Stimulated activated naive B cell treated with anti-CD40 and anti-IgM and Interleukin-4, amounts not matched to agents 10 μg/mL and 1 μg/mL and 100 μg/mL, for 72 hours (primary cell): ENCODE measurements around the gene SLK.
A peak's percentile ranks its signal among the peaks of the same experiment; 100 is the strongest.

ENCODE experiments used
- ATAC-seq, 2 donors: fragments of 150-1000 bp; cut with Tn5 transposase; replicated peaks; 2 replicates each; pipeline ENCODE4 v1.10.0; 2021; ENCODE audit warnings: moderate library complexity in 1 of 2
- DNase-seq: peaks from one replicate; pipeline ENCODE4 v3.0.0; 2021
- H3K27ac Mint-ChIP-seq: one replicate; pipeline ENCODE4 v1.8.0; 2022; ENCODE audit warnings: mild to moderate bottlenecking, mixed read lengths
- H3K27me3 Mint-ChIP-seq, 2 donors: one replicate each; pipeline ENCODE4 v1.8.0; 2022; ENCODE audit warnings: mixed read lengths in 2 of 2
- H3K36me3 Mint-ChIP-seq, 2 donors: one replicate each; pipeline ENCODE4 v1.8.0; 2022; ENCODE audit warnings: mixed read lengths in 2 of 2, mild to moderate bottlenecking in 1 of 2
- H3K4me1 Mint-ChIP-seq, 2 donors: one replicate each; pipeline ENCODE4 v1.8.0; 2022; ENCODE audit warnings: mixed read lengths in 2 of 2, mild to moderate bottlenecking in 1 of 2
- H3K4me3 Mint-ChIP-seq, 2 donors: one replicate each; pipeline ENCODE4 v1.8.0; 2022; ENCODE audit warnings: mild to moderate bottlenecking in 2 of 2, mixed read lengths in 2 of 2, moderate library complexity in 1 of 2
- H3K9me3 Mint-ChIP-seq, 2 donors: one replicate each; pipeline ENCODE4 v1.8.0; 2022; ENCODE audit warnings: mixed read lengths in 2 of 2, mild to moderate bottlenecking in 1 of 2

SLK gene

DNA sequence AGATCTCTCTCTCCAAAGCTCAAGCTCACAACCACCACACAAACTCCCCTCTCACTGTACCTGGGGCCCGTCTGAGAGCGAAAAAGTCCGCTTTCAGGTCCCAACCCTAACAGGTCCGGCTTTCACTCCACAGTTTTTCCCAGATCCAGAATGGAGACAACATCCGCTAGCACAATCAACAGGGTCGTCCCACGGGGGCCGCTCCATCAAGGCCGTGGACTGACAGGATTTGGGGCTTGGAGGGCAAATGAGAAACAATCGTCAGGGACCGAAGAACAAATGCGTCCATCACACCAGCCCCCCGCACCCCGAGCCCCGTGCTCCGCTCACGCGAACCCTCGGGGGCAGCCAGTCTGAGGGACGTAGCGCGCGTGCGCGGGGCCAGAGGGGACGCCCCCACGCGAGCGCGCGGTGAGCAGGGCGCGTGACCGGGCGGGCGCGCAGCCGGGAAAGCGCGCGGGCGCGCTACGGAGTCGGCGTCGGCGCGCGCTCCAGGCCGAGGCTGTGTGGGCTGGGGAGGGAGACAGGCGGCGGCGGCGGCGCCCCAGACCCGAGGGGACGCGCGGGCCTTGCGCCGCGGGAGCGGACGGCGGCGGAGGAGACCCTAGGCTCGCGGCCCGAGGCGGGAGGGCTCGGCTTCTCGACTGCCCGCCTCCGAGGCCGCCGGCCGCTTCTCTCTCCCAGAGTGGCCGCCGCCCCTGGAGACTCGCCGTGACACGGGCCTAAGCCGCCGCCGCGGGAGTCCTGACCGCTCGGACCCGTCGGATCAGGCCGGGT, at the start of gene SLK:
Gene SLK (plus strand): TSS at position 470 of the 777 bp plus-strand sequence. CDS start 606 bp downstream, outside the sequence.
- H3K4me1 Mint-ChIP-seq = peaks cover 16 to 29% of the 10 kb centered on the region in 2 donors
- ATAC-seq = peak; percentile 87 to 91
- peak within 1 kb of the TSS; percentile 95 for H3K27ac Mint-ChIP-seq
- peak within 1 kb of the TSS; percentile 89 to 98 for H3K4me3 Mint-ChIP-seq
- no peaks in the 10 kb centered on the region for H3K9me3 Mint-ChIP-seq
- H3K27me3 Mint-ChIP-seq = no peaks in the 10 kb centered on the region
- H3K36me3 Mint-ChIP-seq = no peaks in the 10 kb centered on the region
- peak; percentile 81 for DNase-seq

DNA sequence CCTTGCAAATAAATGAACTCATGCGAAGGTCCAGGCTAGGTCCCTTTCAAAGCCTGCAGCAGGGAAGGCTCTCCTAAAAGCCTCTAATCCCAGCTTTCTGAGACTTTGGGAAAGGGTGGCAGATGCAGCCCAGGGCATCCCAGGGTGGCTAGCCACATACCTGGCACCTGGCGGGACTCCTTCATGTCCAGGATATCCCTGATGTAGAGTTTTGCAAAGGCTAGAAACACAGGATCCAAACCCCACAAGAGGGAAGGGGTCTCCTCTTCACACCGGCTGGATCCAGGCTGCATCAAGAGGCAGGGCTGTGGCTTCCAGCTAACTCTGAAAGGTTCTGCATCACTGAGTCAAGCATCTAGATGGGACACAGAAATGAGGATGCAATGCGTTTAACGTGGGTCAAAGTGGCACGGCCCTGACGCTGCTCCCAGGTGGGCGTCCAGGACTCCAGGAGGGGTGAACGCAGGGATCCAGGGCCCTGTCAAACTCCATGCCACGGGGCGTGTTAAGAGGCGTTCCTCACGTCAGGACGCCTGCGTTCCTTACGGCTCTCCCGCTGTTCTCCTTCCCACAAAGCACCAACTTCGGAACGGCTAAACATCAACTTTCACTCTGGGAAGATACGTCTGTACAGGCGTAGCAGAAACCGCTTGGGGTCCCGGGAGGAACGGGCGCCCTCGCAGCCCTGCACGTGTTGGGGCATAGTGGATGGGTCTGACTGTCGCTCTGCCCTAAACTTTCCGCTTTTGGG, 49.5 kb upstream of the SLK start:
- H3K27ac Mint-ChIP-seq = peak overlapping the region; percentile 98
- H3K4me1 Mint-ChIP-seq = peaks cover 9 to 27% of the 10 kb centered on the region in 2 donors
- peaks cover 0 to 1% of the 10 kb centered on the region in 2 donors for H3K9me3 Mint-ChIP-seq
- DNase-seq = no peak
- H3K27me3 Mint-ChIP-seq = no peaks in the 10 kb centered on the region
- ATAC-seq = peak; percentile 30 to 37
- peak overlapping the region; percentile 93 to 97 for H3K4me3 Mint-ChIP-seq
- H3K36me3 Mint-ChIP-seq = peaks cover 19 to 30% of the 10 kb centered on the region in 2 donors

DNA sequence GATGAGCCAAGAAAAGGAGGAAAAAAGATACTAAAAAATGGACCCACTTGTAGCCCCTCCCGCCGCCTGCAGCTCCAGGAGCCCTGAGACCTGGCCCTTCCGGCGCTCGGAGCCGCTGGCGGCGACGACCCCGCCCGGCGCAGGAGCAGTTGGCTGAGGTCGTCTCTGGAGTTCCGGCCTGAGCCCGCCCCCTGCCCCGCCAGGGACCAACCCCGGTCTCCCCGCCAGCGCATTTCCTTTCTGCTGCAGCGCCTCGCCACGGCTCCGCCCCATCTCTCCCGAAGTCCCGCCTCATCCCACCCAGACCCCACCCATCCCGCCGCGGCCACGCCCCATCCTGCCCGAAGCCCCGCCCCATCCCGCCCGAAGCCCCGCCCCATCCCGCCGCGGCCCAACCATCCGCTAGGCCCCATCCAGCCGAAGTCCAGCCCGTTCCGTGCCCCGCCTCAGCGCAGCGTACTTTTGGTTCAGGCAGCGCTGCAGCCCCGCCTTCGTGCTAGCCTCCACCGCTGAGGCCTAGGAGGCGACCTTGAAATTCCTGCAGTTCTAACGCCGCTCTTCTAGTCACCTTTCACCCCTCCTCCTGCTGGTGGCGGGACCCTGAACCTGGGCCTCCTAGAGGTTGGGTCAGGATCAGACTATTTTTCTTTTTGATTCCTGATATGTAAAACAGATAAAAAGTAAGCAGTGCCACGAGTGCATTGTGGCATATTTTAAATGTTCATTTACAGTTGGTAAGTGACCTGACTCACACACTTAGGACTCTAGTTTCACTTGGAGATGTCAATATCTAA, 48.7 kb upstream of the SLK start, which contains the start of gene STN1:
Gene STN1 (minus strand): TSS at position 132 of the 794 bp plus-strand sequence. CDS start 590 bp downstream, outside the sequence.
- Mint-ChIP-seq H3K4me3 (peak within 1 kb of the TSS; percentile 93 to 97), H3K4me1 (peaks cover 6 to 27% of the 10 kb centered on the region in 2 donors), H3K9me3 (peaks cover 0 to 1% of the 10 kb centered on the region in 2 donors), H3K27me3 (no peaks in the 10 kb centered on the region), H3K36me3 (peaks cover 14 to 23% of the 10 kb centered on the region in 2 donors), H3K27ac (peak within 1 kb of the TSS; percentile 98)
- DNase-seq (peak; percentile 95), ATAC-seq (peak; percentile 92 to 95)

DNA sequence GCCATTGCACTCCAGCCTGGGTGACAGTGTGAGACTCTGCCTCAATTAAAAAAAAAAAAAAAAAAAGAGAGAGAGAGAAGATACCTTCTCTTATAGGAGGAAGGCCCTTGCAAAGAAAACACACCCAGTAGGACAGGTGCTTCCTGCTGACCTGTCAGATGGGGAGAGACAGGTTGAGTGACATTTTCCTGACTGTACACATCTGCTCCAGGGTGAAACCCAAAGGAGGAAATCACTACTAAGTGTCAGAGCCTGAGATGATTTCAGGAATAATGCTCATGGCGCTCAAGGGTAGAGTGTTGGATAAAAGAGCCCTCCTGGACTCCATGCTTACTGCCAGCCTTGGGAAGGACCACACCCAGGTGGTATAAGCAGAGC, 47.3 kb upstream of the SLK start:
- no peaks in the 10 kb centered on the region for H3K27me3 Mint-ChIP-seq
- H3K36me3 Mint-ChIP-seq = peaks cover 12 to 19% of the 10 kb centered on the region in 2 donors
- H3K4me3 Mint-ChIP-seq = no peak overlapping the region
- H3K27ac Mint-ChIP-seq = no peak overlapping the region
- peaks cover 0 to 1% of the 10 kb centered on the region in 2 donors for H3K9me3 Mint-ChIP-seq
- ATAC-seq = no peak
- DNase-seq = no peak
- H3K4me1 Mint-ChIP-seq = peaks cover 6 to 27% of the 10 kb centered on the region in 2 donors

DNA sequence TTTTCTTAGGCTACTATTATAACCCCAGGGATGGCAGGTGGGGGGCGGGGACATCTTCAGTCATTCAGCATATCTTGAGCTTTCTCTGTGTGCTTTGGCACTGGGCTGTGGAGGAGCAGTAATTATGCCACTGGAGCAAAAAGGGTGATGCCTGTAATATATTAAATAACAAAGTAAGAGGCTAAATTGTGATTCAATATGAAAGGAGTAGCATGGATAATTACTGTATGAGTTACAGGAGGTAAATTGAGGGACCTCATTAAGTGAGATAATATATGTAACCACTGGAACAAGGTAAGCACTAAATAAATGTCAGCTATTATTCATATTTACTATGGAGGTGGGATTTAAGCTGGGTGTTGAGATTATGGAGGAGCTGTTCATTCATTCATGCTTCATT, 45.7 kb upstream of the SLK start:
- Mint-ChIP-seq H3K36me3 (peaks cover 0 to 3% of the 10 kb centered on the region in 2 donors), H3K4me3 (no peak overlapping the region), H3K4me1 (peaks cover 2 to 22% of the 10 kb centered on the region in 2 donors), H3K27ac (no peak overlapping the region), H3K27me3 (peaks cover 0 to 1% of the 10 kb centered on the region in 2 donors), H3K9me3 (no peaks in the 10 kb centered on the region)
- no peak for ATAC-seq
- DNase-seq = no peak

DNA sequence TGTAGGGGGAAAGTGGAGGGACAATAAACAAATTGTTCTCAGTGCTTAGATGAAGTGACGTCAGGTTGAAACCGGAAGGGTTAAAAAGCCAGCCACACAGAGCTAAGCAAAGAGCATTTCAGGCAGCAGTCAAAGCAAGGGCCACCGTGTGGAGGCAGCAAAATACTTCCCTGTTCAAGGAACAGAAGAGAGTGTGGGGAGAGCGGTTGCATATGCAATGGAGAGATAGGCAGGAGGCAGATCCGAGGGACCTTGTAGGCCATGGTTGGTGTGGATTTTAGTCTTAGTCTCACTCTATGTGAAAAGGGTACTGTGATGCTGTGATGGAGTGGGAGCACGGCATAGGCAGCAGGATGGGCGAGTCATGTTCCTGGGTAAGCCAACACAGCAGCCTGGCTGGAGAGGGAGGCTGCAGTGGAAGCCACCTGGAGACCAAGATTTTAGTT, 45.2 kb upstream of the SLK start:
- DNase-seq = no peak
- ATAC-seq = no peak
- peaks cover 2 to 17% of the 10 kb centered on the region in 2 donors for H3K4me1 Mint-ChIP-seq
- H3K9me3 Mint-ChIP-seq = no peaks in the 10 kb centered on the region
- no peak overlapping the region for H3K4me3 Mint-ChIP-seq
- no peak overlapping the region for H3K27ac Mint-ChIP-seq
- H3K27me3 Mint-ChIP-seq = peaks cover 0 to 4% of the 10 kb centered on the region in 2 donors
- peaks cover 0 to 3% of the 10 kb centered on the region in 2 donors for H3K36me3 Mint-ChIP-seq

DNA sequence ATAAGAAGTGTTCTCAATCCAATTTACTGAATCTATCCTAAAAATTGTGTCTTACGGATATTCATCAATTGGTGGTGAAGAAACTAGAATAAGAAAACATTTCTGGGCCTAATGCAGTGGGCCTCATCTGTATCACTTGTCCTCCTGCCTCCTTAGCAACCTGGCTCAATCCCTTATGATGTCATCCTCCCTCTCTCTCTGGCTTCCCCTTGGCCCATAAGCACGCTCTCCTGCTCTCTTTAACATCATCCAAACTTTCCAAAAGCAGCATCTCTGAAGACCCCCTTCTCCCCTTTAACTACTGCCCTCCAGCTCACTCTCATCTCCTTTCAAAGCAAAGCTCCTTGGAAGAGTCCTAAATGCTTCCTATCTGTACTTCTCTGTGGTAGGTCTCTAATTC, 44.3 kb upstream of the SLK start:
- no peak overlapping the region for H3K27ac Mint-ChIP-seq
- peaks cover 0 to 4% of the 10 kb centered on the region in 2 donors for H3K27me3 Mint-ChIP-seq
- DNase-seq = no peak
- no peaks in the 10 kb centered on the region for H3K9me3 Mint-ChIP-seq
- no peak for ATAC-seq
- H3K4me3 Mint-ChIP-seq = no peak overlapping the region
- H3K4me1 Mint-ChIP-seq = peaks cover 1 to 10% of the 10 kb centered on the region in 2 donors
- peaks cover 0 to under 1% of the 10 kb centered on the region in 2 donors for H3K36me3 Mint-ChIP-seq

DNA sequence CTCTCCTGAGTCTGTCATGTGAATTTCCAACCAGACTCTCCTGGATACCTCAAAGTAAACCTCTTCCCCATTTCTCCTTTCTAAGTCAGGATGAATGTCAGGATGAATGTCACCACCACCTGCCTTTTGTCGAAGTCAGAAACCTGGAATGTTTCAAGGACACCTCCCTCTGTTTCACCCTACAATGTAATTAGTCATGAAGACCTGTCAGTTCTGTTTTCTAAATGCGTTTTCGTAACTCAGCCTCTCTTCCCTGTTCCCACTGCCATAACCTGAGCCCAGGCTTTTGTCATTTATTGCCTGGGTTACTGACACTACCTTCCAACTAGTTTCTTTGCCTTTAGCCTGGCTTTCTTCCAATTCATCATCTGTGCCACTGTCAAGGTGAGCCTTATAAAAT, 43.4 kb upstream of the SLK start:
- ATAC-seq = no peak

DNA sequence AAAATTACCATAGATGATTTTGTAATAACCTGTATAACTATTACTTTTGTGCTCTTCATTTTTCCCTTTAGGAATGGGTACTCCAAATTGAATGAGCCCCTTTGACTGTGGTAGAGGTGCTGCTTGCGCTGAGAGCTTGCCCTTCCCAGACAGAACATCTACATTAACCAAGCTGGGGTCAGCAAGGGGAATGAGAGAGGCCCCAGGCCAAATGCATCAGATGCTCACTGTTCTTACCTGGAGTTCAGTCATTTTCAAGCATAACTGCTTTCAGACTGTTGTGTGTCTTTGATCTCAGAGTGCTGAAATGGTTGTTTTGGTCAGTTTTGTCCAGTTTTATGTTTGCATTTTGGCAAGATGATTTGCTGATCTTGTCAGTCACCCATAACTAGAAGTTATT, 41.3 kb upstream of the SLK start:
- DNase-seq (no peak), ATAC-seq (no peak)
- peaks cover 0 to 4% of the 10 kb centered on the region in 2 donors for H3K27me3 Mint-ChIP-seq
- H3K36me3 Mint-ChIP-seq = no peaks in the 10 kb centered on the region
- H3K27ac Mint-ChIP-seq = no peak overlapping the region
- H3K4me3 Mint-ChIP-seq = no peak overlapping the region
- H3K4me1 Mint-ChIP-seq = no peaks in the 10 kb centered on the region
- H3K9me3 Mint-ChIP-seq = no peaks in the 10 kb centered on the region

More for the DNA sequence above, 43.4 kb upstream of the SLK start:
- no peak overlapping the region for H3K27ac Mint-ChIP-seq
- no peaks in the 10 kb centered on the region for H3K36me3 Mint-ChIP-seq
- H3K9me3 Mint-ChIP-seq = no peaks in the 10 kb centered on the region
- H3K4me1 Mint-ChIP-seq = peaks cover 0 to 6% of the 10 kb centered on the region in 2 donors
- DNase-seq = no peak
- H3K27me3 Mint-ChIP-seq = peaks cover 0 to 4% of the 10 kb centered on the region in 2 donors
- H3K4me3 Mint-ChIP-seq = no peak overlapping the region

DNA sequence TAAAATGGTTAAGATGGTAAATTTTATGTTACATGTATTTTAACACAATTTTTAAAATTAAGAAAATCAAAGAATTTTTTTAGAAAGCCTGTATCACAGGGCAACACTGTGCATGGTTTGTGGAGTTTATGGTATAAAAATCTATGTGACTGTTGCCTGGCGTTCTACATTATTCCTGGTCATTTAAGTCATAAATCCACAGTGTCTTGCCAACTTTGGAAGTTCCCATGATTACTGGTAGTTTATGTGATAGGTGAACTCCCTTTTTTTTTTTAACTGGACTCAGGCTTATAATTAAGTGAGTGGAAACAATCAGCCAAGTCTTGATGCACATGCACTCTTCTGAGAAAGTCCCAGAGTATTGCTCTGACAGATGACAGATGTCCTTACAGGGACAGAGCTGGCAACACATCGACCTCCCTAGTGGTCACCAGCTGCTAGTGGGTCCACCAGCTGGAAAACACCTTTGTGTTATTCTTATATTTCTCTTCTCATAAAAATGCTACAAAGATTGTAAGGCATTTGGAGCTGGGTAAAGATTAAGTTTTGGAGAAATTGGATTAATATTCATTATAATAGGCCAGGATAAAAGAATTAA, 40.1 kb upstream of the SLK start:
- no peak overlapping the region for H3K27ac Mint-ChIP-seq
- DNase-seq (no peak), ATAC-seq (no peak)
- no peaks in the 10 kb centered on the region for H3K4me1 Mint-ChIP-seq
- H3K9me3 Mint-ChIP-seq = no peaks in the 10 kb centered on the region
- H3K4me3 Mint-ChIP-seq = no peak overlapping the region
- H3K36me3 Mint-ChIP-seq = no peaks in the 10 kb centered on the region
- H3K27me3 Mint-ChIP-seq = peaks cover 0 to 4% of the 10 kb centered on the region in 2 donors

DNA sequence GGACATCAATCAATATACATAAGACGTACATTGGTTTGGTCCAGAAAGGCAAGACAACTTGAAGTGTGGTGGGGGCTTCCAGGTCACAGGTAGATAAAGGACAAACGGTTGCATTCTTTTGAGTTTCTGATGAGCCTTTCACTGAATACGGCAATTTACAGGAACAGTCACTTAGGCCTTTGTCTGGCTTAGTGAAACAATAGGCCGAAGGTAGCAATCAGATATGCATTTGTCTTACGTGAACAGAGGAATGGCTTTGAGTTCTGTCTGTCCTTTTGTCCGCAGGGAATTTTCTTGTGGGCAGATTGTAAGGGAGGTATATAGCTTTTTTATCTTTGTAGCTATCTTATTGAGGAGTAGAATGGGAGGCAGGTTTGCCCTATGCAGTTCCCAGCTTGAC, 38.2 kb upstream of the SLK start:
- no peak overlapping the region for H3K4me3 Mint-ChIP-seq
- DNase-seq (no peak), ATAC-seq (no peak)
- H3K36me3 Mint-ChIP-seq = no peaks in the 10 kb centered on the region
- H3K9me3 Mint-ChIP-seq = no peaks in the 10 kb centered on the region
- H3K27me3 Mint-ChIP-seq = peaks cover 0 to 4% of the 10 kb centered on the region in 2 donors
- H3K27ac Mint-ChIP-seq = no peak overlapping the region
- no peaks in the 10 kb centered on the region for H3K4me1 Mint-ChIP-seq

DNA sequence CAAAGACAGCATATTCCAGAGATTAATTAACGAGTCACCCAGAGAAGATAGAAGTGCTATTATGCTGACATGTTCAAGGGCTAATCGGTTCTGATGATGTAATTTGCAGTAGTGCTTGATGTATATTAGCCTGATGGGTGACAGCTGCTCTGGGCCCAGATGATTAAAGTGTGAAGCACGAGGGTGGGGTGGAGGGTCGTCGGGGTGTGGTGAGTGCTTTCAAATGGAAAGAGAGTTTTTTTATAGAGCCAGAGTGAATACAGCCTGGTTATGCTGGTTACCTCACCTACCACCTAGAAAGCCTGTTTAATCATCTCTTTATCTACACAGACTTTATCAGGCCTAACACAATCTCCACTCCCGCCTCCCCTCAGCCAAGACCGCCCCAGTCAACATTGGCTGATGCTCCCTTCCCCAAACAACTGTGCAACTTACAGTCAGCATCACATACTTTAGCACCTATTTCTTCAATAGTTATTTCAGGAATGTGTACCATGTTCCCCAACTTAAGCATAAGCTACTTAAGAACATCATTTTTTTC, 37.5 kb upstream of the SLK start:
- Mint-ChIP-seq H3K36me3 (no peaks in the 10 kb centered on the region), H3K9me3 (no peaks in the 10 kb centered on the region), H3K27me3 (peaks cover 0 to 4% of the 10 kb centered on the region in 2 donors), H3K27ac (no peak overlapping the region), H3K4me3 (no peak overlapping the region), H3K4me1 (no peaks in the 10 kb centered on the region)
- DNase-seq (no peak), ATAC-seq (no peak)

DNA sequence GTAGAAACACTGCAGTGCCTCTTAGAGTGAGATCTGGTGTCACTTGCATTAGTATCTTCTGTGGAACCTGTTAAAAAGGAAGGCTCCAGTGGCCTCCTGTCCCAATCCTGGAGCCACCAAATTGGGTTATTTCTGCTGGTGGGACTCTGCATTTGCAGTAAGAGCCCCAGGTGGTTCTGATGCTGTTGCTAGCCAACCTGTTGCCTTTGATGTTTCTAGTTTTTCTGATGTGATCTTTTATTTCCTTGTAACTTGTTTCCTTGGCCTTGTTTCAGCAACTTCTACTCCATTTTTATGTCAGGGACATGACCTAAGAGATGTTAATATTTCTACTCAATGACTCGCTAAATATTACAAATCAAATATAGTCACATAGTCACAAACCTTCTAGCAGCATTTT, 36.5 kb upstream of the SLK start:
- DNase-seq = no peak
- ATAC-seq = no peak
- H3K27ac Mint-ChIP-seq = no peak overlapping the region
- no peaks in the 10 kb centered on the region for H3K4me1 Mint-ChIP-seq
- no peak overlapping the region for H3K4me3 Mint-ChIP-seq
- peaks cover 0 to 4% of the 10 kb centered on the region in 2 donors for H3K27me3 Mint-ChIP-seq
- no peaks in the 10 kb centered on the region for H3K9me3 Mint-ChIP-seq
- H3K36me3 Mint-ChIP-seq = no peaks in the 10 kb centered on the region
